ENCODE measurements around the gene GOLGA6D. TPM values are rescaled to one million over a fixed set of nuclear protein-coding genes. Genes with fewer than 3 reads are reported as not detected.
"Not testable (repeated sequence)": the region's sequence is repeated elsewhere in the genome, so short reads cannot be mapped to it uniquely, and the experiment has no call there.

GOLGA6D gene
- total RNA-seq, 1 donor from 2014 or later: not detected

- not testable (repeated sequence) for DNase-seq (ENCODE audit: low read depth, low spot score)
Measured at GRCh38 chr15:75284152-75284551, 1.5 kb downstream of the GOLGA6D start.

GRCh38 chr15:75293660-75294059 is 11.0 kb downstream of the GOLGA6D start:
- not testable (repeated sequence) for DNase-seq (ENCODE audit: low read depth, low spot score)

- not testable (repeated sequence) for DNase-seq (ENCODE audit: low read depth, low spot score)
Measured at GRCh38 chr15:75298541-75299310, 16.1 kb downstream of the GOLGA6D start.

- DNase-seq (ENCODE audit: low read depth, low spot score): not testable (repeated sequence)
Measured at GRCh38 chr15:75299311-75299688, 16.7 kb downstream of the GOLGA6D start.

- not testable (repeated sequence) for DNase-seq (ENCODE audit: low read depth, low spot score)
Measured at GRCh38 chr15:75300026-75300425, 17.4 kb downstream of the GOLGA6D start.

- no peak for DNase-seq (ENCODE audit: low read depth, low spot score)
Measured at GRCh38 chr15:75302318-75302717, 19.7 kb downstream of the GOLGA6D start.

GRCh38 chr15:75302753-75303152 is 20.1 kb downstream of the GOLGA6D start:
- not testable (repeated sequence) for DNase-seq (ENCODE audit: low read depth, low spot score)

GRCh38 chr15:75306188-75306587 is 23.6 kb downstream of the GOLGA6D start:
- DNase-seq (ENCODE audit: low read depth, low spot score): no peak

- DNase-seq (ENCODE audit: low read depth, low spot score): no peak
Measured at GRCh38 chr15:75307778-75308390, 25.2 kb downstream of the GOLGA6D start.

GRCh38 chr15:75309711-75310110 is 27.1 kb downstream of the GOLGA6D start:
- no peak for DNase-seq (ENCODE audit: low read depth, low spot score)

- not testable (repeated sequence) for DNase-seq (ENCODE audit: low read depth, low spot score)
Measured at GRCh38 chr15:75312548-75312947, 29.9 kb downstream of the GOLGA6D start.

- DNase-seq (ENCODE audit: low read depth, low spot score): no peak
Measured at GRCh38 chr15:75313116-75313845, 30.6 kb downstream of the GOLGA6D start.

- no peak for DNase-seq (ENCODE audit: low read depth, low spot score)
Measured at GRCh38 chr15:75314552-75315290, 32.1 kb downstream of the GOLGA6D start.

- not testable (repeated sequence) for DNase-seq (ENCODE audit: low read depth, low spot score)
Measured at GRCh38 chr15:75319231-75319897, 36.7 kb downstream of the GOLGA6D start.

GRCh38 chr15:75321711-75322110 is 39.1 kb downstream of the GOLGA6D start:
- DNase-seq (ENCODE audit: low read depth, low spot score): no peak

- no peak for DNase-seq (ENCODE audit: low read depth, low spot score)
Measured at GRCh38 chr15:75325922-75326321, 43.3 kb downstream of the GOLGA6D start.

- DNase-seq (ENCODE audit: low read depth, low spot score): no peak
Measured at GRCh38 chr15:75327005-75327404, 44.4 kb downstream of the GOLGA6D start.

- DNase-seq (ENCODE audit: low read depth, low spot score): no peak
Measured at GRCh38 chr15:75327491-75327890, 44.9 kb downstream of the GOLGA6D start.

- DNase-seq (ENCODE audit: low read depth, low spot score): no peak
Measured at GRCh38 chr15:75328493-75329314, 46.1 kb downstream of the GOLGA6D start.

GRCh38 chr15:75329571-75329970 is 46.9 kb downstream of the GOLGA6D start:
- no peak for DNase-seq (ENCODE audit: low read depth, low spot score)

All from pulmonary artery endothelial cell (primary cell).